Upper lobe of right lung (tissue), 1 donor: ENCODE results near the gene BTD. TPM values are rescaled to one million over a fixed set of nuclear protein-coding genes. Genes with fewer than 3 reads are reported as not detected.

ENCODE experiments used
- ATAC-seq: fragments of 200-7000 bp; cut with Tn5 transposase; one replicate; pipeline ENCODE4 v1.9.1; 2020; ENCODE audit warnings: mild to moderate bottlenecking, moderate library complexity
- DNase-seq: peaks from one replicate; pipeline ENCODE4 v3.0.0-alpha.2; 2020
- H3K27ac ChIP-seq: fragments of 200-600 bp; one replicate; pipeline ENCODE4 v1.8.0; 2022
- H3K27me3 ChIP-seq: fragments of 200-600 bp; one replicate; pipeline ENCODE4 v1.8.0; 2022; ENCODE audit warnings: mild to moderate bottlenecking
- H3K36me3 ChIP-seq: fragments of 200-600 bp; one replicate; pipeline ENCODE4 v1.8.0; 2022
- H3K4me1 ChIP-seq: fragments of 200-600 bp; one replicate; pipeline ENCODE4 v1.8.0; 2022
- H3K4me3 ChIP-seq: fragments of 200-600 bp; one replicate; pipeline ENCODE4 v1.8.0; 2022; ENCODE audit warnings: mild to moderate bottlenecking
- H3K9me3 ChIP-seq: fragments of 200-600 bp; one replicate; pipeline ENCODE4 v1.8.0; 2022
- intact Hi-C: fragments of 100-400 bp; cut with DNase I; formaldehyde crosslinking; loops from one replicate; pipeline ENCODE4 v1.11.0; 2022
- total RNA-seq: library from RNA; stranded (reverse); fragmentation: NEBNext Ultra II Directional; extraction: Animal tissue kit (Norgen Biotek cat#: 25700); gene quantifications from one replicate; pipeline ENCODE4 v1.2.1, GENCODE V29; 2021
- TF ChIP-seq, protein P1 (sequence below): fragments of 200-600 bp; IDR thresholded peaks from one replicate; pipeline ENCODE4 v1.8.0; 2022; ENCODE audit warnings: antibody characterized with exemption
- donor health status: DM: no; HTN: yes; CAD: no; lungs with severe emphysema.

BTD gene
- total RNA-seq, 1 donor from 2014 or later = 24.6 TPM

DNA sequence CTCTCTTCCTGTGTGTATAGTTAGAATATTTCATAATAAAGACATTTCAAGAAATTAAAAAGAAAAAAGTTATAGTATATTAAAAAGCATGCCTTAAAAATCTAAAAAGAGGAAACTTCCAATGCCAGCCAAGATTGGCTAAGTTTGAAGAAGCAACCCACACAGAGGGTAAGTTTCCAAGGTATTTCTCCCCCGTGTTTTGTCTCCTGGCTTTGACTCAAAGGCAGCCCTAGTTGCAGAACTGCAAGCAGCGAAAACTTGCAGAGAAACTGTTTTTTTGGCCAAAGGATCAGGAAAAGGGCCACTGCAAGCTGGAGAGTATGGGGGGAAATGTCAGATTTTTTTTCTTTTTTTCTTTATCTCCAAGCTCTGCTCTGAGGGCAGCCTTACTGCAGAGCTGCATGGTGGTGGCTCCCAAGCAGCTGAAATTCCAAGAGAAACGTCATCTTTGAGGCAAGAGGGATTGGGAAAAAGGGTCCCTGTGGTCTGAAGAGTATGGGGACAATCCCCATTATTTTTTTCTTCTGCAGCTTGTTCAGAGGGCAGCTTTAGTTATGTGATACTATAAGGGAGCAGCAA is 23.2 kb upstream of the BTD start:
- Histone ChIP-seq H3K4me1 (peaks cover 12% of the 10 kb centered on the region), H3K9me3 (no peaks in the 10 kb centered on the region), H3K27ac (peak overlapping the region; percentile 21), H3K36me3 (peaks cover 52% of the 10 kb centered on the region), H3K27me3 (no peaks in the 10 kb centered on the region), H3K4me3 (no peak overlapping the region)
- ATAC-seq (peak; percentile 52), DNase-seq (no peak)
- TF ChIP-seq, protein P1, sequence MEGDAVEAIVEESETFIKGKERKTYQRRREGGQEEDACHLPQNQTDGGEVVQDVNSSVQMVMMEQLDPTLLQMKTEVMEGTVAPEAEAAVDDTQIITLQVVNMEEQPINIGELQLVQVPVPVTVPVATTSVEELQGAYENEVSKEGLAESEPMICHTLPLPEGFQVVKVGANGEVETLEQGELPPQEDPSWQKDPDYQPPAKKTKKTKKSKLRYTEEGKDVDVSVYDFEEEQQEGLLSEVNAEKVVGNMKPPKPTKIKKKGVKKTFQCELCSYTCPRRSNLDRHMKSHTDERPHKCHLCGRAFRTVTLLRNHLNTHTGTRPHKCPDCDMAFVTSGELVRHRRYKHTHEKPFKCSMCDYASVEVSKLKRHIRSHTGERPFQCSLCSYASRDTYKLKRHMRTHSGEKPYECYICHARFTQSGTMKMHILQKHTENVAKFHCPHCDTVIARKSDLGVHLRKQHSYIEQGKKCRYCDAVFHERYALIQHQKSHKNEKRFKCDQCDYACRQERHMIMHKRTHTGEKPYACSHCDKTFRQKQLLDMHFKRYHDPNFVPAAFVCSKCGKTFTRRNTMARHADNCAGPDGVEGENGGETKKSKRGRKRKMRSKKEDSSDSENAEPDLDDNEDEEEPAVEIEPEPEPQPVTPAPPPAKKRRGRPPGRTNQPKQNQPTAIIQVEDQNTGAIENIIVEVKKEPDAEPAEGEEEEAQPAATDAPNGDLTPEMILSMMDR = no peak
- intact Hi-C loops = no loop called here

DNA sequence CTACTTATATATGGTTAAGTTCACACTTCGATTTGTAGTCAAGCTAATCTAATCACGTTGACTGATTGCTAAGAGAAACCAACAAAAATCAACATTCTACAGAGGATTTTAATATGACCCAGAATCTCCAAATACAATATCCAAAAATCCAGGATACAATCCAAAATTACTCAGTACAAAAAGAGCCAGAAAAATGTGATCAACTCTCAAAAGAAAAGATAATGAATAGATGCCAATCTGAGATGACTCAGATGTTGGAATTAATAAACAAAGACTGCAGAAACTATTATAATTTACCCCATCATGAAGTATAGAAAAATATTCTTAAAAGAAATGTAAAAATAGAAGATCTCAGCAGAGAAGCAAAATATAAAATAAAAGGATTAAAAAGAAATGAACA is 22.5 kb upstream of the BTD start:
- intact Hi-C loops = no loop called here
- DNase-seq (no peak), ATAC-seq (no peak)
- Histone ChIP-seq H3K27ac (peak overlapping the region; percentile 21), H3K9me3 (no peaks in the 10 kb centered on the region), H3K36me3 (peaks cover 48% of the 10 kb centered on the region), H3K4me1 (peaks cover 14% of the 10 kb centered on the region), H3K27me3 (no peaks in the 10 kb centered on the region), H3K4me3 (no peak overlapping the region)
- TF ChIP-seq, protein P1 = no peak

DNA sequence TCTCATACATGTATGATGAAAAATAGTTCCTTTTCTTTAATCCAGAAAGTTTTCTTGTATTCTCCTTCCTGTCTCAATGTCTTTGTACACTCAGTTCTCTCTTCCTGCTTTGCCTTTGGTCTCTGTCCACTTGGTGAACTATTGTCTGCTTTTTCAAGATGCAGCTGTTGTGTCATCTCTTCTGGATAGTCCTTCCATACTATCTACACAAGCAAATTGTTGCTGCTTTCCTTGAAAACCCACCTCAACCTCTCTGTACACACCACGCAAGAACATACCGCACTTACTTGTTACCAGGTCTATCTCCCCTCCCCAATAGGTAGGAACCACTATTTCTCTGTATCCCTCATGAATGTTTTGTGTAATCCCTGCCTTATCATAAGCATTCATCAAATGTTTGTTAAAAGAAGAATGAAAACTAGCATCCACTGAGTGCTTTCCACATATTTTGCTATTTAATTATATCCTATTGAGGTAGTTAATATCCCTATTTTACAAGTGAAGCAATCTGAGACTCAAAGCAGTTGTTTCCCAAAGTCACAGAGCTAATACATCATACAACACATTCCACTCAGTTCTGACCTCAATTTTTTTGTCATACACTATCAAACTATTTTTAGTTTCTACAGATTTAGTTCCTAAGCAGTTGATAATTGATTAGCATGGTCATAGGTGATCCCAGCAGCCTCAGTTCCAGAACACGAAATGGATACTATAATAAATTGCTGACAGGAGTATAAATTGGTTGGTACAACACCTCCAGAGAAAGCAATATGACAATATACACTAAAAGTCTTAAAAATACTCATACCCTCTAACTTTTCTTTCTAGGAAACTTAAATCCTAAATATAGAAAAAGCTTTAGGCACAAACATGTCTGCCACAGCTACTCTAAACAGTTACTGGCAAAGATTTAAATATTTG is 19.8 kb upstream of the BTD start:
- TF ChIP-seq, protein P1 = no peak
- no peak overlapping the region for H3K27ac ChIP-seq
- peaks cover 69% of the 10 kb centered on the region for H3K36me3 ChIP-seq
- peaks cover 14% of the 10 kb centered on the region for H3K4me1 ChIP-seq
- ATAC-seq (peak; percentile 27), DNase-seq (no peak)
- H3K9me3 ChIP-seq = no peaks in the 10 kb centered on the region
- no peaks in the 10 kb centered on the region for H3K27me3 ChIP-seq
- H3K4me3 ChIP-seq = no peak overlapping the region
- intact Hi-C loops = no loop called here

DNA sequence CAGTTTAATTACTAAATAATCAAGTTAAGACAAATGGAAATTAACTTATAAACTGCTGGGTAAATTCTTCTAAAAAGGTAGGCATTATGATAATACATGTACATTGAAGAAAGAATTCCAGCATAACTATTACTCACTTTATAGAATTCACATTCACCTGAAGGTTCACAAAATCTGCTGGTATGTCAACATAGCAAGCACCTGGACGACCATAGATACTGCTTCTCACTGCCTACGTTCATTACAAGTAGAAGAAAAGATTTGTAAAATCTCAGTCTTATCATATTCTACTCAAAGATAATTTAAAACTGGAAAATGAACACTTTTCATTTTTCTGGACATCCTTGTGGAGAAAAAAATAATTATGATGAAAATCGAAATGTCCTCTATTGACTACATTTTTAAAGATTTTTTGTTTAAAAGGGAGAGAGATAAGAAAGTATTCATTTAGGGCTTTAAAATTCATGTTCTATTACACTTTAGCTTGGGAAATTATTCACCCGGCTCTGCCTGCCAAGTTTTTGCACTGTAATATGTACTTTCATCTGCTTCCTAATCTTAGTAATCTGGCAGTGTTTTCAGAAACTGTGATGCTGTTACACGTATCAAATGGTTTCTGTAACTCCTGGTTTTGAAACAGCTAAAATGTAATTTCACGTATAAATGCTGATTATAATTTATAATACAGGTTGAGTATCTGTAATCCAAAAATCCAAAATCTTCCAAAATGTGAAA is 16.3 kb upstream of the BTD start:
- no peak for DNase-seq
- peaks cover 7% of the 10 kb centered on the region for H3K4me1 ChIP-seq

DNA sequence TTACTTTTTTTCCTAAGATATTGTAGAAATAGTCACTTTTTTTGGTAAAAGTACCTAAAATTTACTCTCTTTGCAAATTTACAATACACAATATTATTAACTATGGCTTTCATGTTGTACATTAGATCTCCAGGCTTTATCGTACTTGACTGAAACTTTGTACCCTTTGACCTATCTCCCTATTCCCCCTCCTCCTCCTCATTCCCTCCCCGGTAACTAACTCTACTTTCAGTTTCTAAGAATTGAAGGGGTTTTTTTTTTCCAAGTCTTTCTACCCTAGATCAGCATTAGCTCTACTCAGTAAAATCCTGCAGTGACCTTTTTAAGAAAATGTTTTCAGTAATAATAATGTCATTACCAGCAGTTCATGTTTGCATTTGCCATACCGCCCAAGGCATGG is 10.3 kb upstream of the BTD start:
- Histone ChIP-seq H3K9me3 (no peaks in the 10 kb centered on the region), H3K36me3 (peaks cover 64% of the 10 kb centered on the region), H3K4me3 (no peak overlapping the region), H3K27ac (no peak overlapping the region), H3K4me1 (no peaks in the 10 kb centered on the region), H3K27me3 (no peaks in the 10 kb centered on the region)
- intact Hi-C loops = no loop called here
- ATAC-seq (no peak), DNase-seq (no peak)
- TF ChIP-seq, protein P1 = no peak

More for the DNA sequence above, 16.3 kb upstream of the BTD start:
- no peak overlapping the region for H3K4me3 ChIP-seq
- ATAC-seq = no peak
- peaks cover 82% of the 10 kb centered on the region for H3K36me3 ChIP-seq
- TF ChIP-seq, protein P1 = no peak
- intact Hi-C loops = no loop called here
- H3K27me3 ChIP-seq = no peaks in the 10 kb centered on the region
- H3K9me3 ChIP-seq = no peaks in the 10 kb centered on the region
- no peak overlapping the region for H3K27ac ChIP-seq
